A673 (cell line): Measurements from ENCODE around the gene MRS2. TPM values are rescaled to one million over a fixed set of nuclear protein-coding genes. Genes with fewer than 3 reads are reported as not detected.

Experiments
- BruUV-seq: library from RNA; stranded (reverse); fragments of 400-500 nt; replicated peaks from 2 replicates; lab custom pipeline; 2021; lab: Mats Ljungman, UMichigan
- CTCF ChIA-PET: fragments of 300-600 bp; sonication (Branson Sonifier 250); formaldehyde crosslinking; loops from one replicate; lab custom pipeline; 2022; ENCODE audit warnings: antibody characterized with exemption; lab: Charles Lee
- POLR2A ChIA-PET: fragments of 300-600 bp; sonication (Branson Sonifier 250); formaldehyde crosslinking; loops from one replicate; lab custom pipeline; 2022; ENCODE audit warnings: antibody characterized with exemption; ENCODE audit not compliant: low non-redundant PET; lab: Charles Lee
- DNase-seq: peaks from one replicate; pipeline ENCODE4 v3.0.0-alpha.2; 2015; ENCODE audit warnings: low spot score
- H3K27ac ChIP-seq: fragments of 200-600 bp; sonication (generic); 2 replicates; pipeline ENCODE4 v1.5.1; 2016; ENCODE audit warnings: mixed run types, low read depth, mild to moderate bottlenecking, mixed read lengths, antibody characterized with exemption, low read length; ENCODE audit not compliant: poor library complexity, severe bottlenecking
- H3K27me3 ChIP-seq: fragments of 200-600 bp; sonication (generic); replicated peaks from 2 replicates; pipeline ENCODE4 v1.6.1; 2017; ENCODE audit warnings: mixed run types, low read depth, mild to moderate bottlenecking, mixed read lengths, antibody characterized with exemption, low read length; ENCODE audit not compliant: insufficient read depth, poor library complexity
- H3K36me3 ChIP-seq: fragments of 200-600 bp; sonication (generic); 2 replicates; pipeline ENCODE4 v1.6.1; 2016; ENCODE audit warnings: mixed run types, mild to moderate bottlenecking, mixed read lengths, antibody characterized with exemption, low read length; ENCODE audit not compliant: insufficient read depth, poor library complexity, severe bottlenecking
- H3K4me1 ChIP-seq: fragments of 200-600 bp; sonication (generic); 2 replicates; pipeline ENCODE4 v1.6.1; 2017; ENCODE audit warnings: mixed run types, mild to moderate bottlenecking, mixed read lengths, antibody characterized with exemption, low read length; ENCODE audit not compliant: insufficient read depth, poor library complexity, severe bottlenecking
- H3K4me3 ChIP-seq: fragments of 200-600 bp; sonication (generic); 2 replicates; pipeline ENCODE4 v1.5.1; 2016; ENCODE audit warnings: low read depth, mixed run types, mild to moderate bottlenecking, mixed read lengths, low read length; ENCODE audit not compliant: poor library complexity, severe bottlenecking
- H3K9me3 ChIP-seq: fragments of 200-600 bp; sonication (generic); 2 replicates; pipeline ENCODE4 v1.6.1; 2016; ENCODE audit warnings: mixed run types, low read depth, mild to moderate bottlenecking, mixed read lengths, antibody characterized with exemption, low read length; ENCODE audit not compliant: poor library complexity, severe bottlenecking
- EZH2 ChIP-seq: fragments of 200-600 bp; sonication (generic); IDR thresholded peaks from 2 replicates; pipeline ENCODE4 v1.6.1; 2017; ENCODE audit warnings: borderline replicate concordance, low read depth, mild to moderate bottlenecking, mixed read lengths, antibody characterized with exemption, low read length; ENCODE audit not compliant: poor library complexity, severe bottlenecking
- intact Hi-C: fragments of 100-400 bp; cut with micrococcal nuclease; formaldehyde crosslinking; loops from one replicate; pipeline ENCODE4 v1.10.0; 2022; ENCODE audit not compliant: unreplicated experiment
- total RNA-seq: library from RNA; stranded (reverse); gene quantifications from 2 replicates; pipeline ENCODE4 v1.2.3, GENCODE V29; 2021
- TF ChIP-seq, protein P1 (sequence below): fragments of 300-800, 200-600 bp; sonication (generic); conservative IDR thresholded peaks from 2 replicates; pipeline ENCODE4 v1.5.1; 2017; ENCODE audit warnings: low read depth, mild to moderate bottlenecking, antibody characterized with exemption, low read length, moderate library complexity, mixed read lengths

The MRS2 gene
- total RNA-seq, 1 experiment from 2014 or later: 46.6 TPM

DNA sequence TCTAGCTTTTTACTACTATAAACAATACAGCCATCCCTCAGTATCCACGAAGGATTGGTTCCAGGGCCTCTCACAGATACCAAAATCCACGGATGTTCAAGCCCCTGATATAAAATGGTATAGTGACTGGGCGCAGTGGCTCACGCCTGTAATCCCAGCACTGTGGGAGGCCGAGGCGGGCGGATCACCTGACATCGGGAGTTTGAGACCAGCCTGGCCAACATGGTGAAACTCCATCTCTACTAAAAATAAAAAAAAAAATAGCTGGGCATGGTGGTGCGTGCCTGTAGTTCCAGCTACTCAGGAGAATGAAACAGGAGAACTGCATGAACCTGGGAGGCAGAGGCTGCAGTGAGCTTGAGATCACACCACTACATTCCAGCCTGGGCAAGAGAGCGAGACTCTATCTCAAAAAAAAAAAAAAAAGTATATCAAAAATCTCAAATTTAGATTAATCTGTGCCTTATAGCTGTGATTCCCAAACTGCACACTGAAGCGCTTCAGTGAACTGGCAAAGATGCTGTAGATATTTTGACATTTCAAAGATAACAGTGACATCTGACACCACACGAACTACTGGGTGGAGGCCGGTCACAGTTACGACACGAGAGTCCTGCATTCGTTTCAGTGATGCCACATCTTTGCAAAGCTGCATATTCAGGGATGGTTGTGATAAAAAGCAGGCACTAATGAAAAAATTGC lies 38.3 kb downstream of the MRS2 start:
- DNase-seq: no peak
- POLR2A ChIA-PET: no interaction called here
- Histone ChIP-seq H3K27me3 (no peaks in the 10 kb centered on the region), H3K9me3 (no peaks in the 10 kb centered on the region), H3K4me1 (no peaks in the 10 kb centered on the region), H3K4me3 (no peak overlapping the region), H3K27ac (no peak overlapping the region), H3K36me3 (no peaks in the 10 kb centered on the region)
- BruUV-seq: no TSS peak
- CTCF ChIA-PET: no interaction called here
- intact Hi-C loops: no loop called here
- TF ChIP-seq EZH2: no peak
- TF ChIP-seq, protein P1, sequence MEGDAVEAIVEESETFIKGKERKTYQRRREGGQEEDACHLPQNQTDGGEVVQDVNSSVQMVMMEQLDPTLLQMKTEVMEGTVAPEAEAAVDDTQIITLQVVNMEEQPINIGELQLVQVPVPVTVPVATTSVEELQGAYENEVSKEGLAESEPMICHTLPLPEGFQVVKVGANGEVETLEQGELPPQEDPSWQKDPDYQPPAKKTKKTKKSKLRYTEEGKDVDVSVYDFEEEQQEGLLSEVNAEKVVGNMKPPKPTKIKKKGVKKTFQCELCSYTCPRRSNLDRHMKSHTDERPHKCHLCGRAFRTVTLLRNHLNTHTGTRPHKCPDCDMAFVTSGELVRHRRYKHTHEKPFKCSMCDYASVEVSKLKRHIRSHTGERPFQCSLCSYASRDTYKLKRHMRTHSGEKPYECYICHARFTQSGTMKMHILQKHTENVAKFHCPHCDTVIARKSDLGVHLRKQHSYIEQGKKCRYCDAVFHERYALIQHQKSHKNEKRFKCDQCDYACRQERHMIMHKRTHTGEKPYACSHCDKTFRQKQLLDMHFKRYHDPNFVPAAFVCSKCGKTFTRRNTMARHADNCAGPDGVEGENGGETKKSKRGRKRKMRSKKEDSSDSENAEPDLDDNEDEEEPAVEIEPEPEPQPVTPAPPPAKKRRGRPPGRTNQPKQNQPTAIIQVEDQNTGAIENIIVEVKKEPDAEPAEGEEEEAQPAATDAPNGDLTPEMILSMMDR: no peak

DNA sequence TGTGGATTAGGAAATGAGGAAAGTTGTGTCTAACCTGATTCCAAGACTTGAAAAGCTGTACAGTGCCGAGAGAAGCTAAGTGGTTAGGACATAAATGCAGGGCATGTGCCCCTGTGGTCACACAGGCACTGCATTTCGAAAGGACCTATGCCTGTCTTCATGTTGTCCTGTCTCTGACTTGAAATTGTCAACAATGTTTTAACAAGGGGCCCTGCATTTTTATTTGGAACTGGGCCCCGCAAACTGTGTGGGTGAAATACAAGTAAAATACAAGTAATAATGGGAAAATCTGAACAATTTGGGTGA lies 38.8 kb downstream of the MRS2 start:
- DNase-seq: no peak
- ChIA-PET POLR2A (no interaction called here), CTCF (no interaction called here)
- no peak for TF ChIP-seq EZH2
- TF ChIP-seq, protein P1: no peak
- intact Hi-C loops: no loop called here
- no peak overlapping the region for H3K4me3 ChIP-seq
- H3K36me3 ChIP-seq: no peaks in the 10 kb centered on the region
- H3K27ac ChIP-seq: no peak overlapping the region
- no TSS peak for BruUV-seq
- H3K4me1 ChIP-seq: no peaks in the 10 kb centered on the region
- H3K9me3 ChIP-seq: no peaks in the 10 kb centered on the region
- H3K27me3 ChIP-seq: no peaks in the 10 kb centered on the region

DNA sequence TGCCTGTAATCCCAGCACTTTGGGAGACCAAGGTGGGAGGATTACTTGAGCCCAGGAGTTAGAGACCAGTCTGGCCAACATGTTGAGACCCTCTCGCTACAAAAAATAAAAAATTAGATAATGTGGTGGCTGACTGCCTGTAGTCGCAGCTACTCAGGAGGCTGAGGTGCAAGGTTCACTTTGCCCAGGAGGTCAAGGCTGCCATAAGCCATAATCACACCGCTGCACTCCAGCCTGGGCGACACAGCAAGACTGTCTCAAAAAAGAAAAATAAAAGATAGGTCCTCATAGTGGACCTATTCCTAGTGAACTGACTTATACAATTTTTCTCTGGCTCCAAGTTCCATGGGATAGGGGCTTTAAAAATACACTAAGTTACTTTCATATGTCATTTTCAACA lies 41.9 kb downstream of the MRS2 start:
- ChIA-PET CTCF (no interaction called here), POLR2A (no interaction called here)
- no TSS peak for BruUV-seq
- H3K36me3 ChIP-seq: no peaks in the 10 kb centered on the region
- no peaks in the 10 kb centered on the region for H3K4me1 ChIP-seq
- no peak overlapping the region for H3K27ac ChIP-seq
- no peak for DNase-seq
- no peaks in the 10 kb centered on the region for H3K9me3 ChIP-seq
- no peaks in the 10 kb centered on the region for H3K27me3 ChIP-seq
- intact Hi-C loops: no loop called here
- H3K4me3 ChIP-seq: no peak overlapping the region
- TF ChIP-seq, protein P1: no peak
